HG02973 (cell line): Measurements from ENCODE around the gene ZSWIM7.
"Not testable (repeated sequence)": the region's sequence is repeated elsewhere in the genome, so short reads cannot be mapped to it uniquely, and the experiment has no call there.

Source experiments
- ATAC-seq: cut with Tn5 transposase; IDR thresholded peaks from one replicate; pipeline ENCODE4 v1.9.1; 2021; ENCODE audit warnings: moderate library complexity; ENCODE audit not compliant: unreplicated experiment

ZSWIM7 gene

GRCh38 chr17:15958484-15958854 lies 41.0 kb downstream of the ZSWIM7 start:
- ATAC-seq = no peak

- ATAC-seq = no peak
Measured at GRCh38 chr17:15957608-15958307, 41.7 kb downstream of the ZSWIM7 start.

GRCh38 chr17:15957206-15957605 lies 42.3 kb downstream of the ZSWIM7 start:
- ATAC-seq = no peak

GRCh38 chr17:15955793-15956541 lies 43.5 kb downstream of the ZSWIM7 start:
- no peak for ATAC-seq

DNA sequence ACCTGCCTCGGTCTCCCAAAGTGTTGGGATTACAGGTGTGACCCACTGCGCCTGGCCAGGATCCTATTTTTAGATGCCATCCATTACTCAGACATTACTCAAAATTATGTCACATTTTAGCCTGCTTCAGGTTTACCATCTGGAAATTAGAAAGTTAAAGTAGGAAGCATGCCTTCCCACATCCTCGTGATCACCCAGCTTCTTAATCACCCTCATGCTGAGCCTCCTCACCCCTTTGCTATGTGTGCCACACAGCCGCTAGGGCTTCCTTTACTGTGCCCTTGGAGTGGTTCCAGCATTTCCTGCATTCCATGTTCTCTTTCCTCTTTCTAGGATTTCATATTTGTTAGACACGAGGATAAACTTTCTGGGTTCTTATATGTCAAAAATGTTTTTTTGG lies 45.3 kb downstream of the ZSWIM7 start:
- ATAC-seq = no peak

GRCh38 chr17:15952916-15953790 lies 46.4 kb downstream of the ZSWIM7 start:
- no peak for ATAC-seq

DNA sequence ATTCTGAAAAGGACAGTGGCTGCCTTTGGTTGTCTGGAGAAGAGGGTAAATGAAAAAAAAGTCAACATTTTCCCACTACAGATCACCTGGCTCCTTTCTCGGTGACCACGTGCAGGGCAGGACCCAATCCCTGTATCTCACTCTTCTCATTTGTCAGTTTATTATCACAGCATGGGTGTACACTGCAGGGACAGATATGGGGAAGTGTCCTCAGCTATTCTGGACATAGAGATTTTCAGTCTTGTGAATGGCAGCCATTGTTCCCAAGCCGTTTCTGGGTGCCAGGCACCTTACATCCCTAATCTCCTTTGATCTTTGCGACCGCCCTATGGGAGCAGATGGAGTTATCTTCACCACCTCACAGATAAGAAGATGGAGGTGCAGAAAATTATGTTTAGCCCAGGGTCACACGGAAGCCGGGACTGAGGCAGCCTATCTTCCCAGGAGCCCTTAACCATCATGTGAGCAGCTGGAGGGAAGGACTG lies 47.4 kb downstream of the ZSWIM7 start:
- no peak for ATAC-seq

GRCh38 chr17:15951368-15952047 lies 48.0 kb downstream of the ZSWIM7 start:
- ATAC-seq = no peak

DNA sequence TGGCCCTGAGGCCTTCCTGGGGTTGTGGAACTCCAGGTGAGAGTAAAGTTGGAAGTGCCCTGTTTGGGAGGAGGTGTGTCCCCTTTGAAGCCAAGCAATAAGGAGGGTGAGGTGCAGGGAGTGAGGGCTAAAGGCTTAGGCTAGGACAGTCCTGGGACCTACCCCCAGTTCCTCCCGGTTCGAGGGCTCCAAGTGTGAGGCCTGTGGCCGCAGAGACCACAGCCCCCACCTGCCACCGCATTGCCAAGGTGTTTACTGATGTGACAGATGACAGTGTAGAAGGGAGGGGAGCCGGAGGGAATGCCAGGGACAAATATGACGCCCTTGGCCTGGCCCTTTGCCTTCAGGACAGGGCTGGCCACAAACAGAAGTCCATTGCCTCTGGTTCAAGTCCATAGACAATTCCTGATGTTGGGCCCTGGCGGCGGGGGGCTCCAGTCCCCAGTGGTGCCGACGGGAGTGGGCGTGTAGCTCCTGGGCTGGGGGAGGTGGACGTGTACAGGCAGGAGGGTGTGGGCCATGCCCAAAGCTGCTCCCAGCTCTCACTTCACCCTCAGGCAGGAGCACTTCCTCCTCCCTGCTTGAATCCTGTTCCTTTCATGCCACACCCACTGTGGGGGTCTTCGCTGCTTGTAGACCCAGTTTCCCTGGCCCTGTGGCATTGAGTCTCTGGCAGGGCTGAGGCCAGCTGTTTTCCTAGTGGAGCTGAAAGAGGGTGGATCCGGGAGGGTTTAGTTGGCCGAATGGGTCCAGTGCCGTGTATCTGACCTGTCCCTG lies 51.3 kb downstream of the ZSWIM7 start:
- ATAC-seq = no peak

DNA sequence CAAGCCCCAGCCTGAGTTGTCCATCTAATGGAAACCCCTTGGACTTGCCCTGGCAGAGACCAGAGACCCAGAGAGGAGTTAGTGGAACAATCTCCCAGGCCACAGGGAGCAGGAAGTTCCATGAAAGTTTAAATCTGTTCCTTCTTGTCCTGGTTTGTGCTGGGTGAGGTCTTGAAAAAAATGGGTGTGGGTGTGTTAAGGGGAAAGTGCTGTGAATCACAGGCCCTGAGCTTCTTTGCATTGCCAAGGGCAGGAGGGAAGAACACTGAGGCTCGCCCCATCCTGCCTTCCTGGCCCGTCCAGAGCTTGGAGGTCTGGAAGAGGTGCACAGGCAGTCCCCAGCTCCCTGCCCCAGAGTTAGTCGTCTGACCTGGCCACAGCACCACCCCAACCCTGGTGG lies 52.2 kb downstream of the ZSWIM7 start:
- ATAC-seq = no peak

DNA sequence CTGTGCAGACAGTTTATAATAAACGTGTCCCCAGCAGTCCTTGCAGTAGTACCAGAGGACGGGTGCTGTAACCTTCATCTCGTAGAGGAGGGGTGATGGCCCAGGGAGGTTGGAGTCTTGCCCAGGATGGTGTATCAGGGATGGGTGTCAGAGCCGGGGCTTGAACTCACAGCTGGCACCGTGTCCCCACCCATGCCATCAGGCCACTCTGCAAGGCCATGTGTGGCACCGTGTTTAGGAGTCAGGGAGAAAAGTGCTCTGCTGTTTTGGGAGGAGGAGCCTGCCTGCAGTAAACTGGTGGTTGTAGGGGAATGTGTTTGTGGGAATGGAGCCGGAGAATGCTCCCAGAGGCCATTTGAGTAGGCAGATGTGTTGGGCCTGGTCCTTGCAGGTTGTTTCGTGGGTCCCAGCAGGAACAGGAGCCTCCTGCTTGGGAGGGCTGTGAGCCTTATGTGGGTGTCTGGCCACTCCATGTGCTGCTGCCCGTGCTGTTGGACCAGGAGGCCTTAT lies 52.8 kb downstream of the ZSWIM7 start:
- no peak for ATAC-seq

DNA sequence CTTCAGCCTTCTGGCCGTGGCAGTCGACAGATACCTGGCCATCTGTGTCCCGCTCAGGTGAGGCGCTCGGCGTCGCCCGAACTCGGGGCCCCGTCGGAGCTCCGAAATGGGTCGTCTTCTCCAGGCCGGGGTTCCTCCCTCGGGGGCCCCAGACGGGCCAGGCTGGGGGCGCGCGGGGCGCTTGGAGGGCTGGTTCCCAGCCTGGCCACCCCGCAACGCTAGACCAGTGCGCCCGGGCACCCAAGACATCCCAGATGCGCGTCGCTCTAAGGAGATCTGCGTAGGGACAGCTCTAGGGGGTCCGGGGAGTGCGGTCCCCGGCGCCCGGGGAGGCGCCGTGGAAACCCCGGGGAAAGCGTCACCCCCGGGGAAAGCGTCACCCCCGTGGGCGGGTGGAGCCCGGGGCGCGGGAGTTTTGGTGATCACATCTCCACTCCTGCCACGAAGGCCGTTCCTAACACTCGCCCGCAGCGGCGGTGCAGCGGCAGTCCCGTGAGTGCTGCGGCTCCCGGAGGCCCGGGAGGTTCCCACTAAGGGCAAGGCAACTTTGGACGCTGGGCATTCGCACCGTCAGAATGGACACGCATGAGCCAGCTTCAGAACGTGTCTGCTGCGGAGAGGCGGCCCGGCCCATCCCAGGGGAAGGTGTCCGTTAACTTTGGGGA lies 53.8 kb downstream of the ZSWIM7 start:
- ATAC-seq = no peak

DNA sequence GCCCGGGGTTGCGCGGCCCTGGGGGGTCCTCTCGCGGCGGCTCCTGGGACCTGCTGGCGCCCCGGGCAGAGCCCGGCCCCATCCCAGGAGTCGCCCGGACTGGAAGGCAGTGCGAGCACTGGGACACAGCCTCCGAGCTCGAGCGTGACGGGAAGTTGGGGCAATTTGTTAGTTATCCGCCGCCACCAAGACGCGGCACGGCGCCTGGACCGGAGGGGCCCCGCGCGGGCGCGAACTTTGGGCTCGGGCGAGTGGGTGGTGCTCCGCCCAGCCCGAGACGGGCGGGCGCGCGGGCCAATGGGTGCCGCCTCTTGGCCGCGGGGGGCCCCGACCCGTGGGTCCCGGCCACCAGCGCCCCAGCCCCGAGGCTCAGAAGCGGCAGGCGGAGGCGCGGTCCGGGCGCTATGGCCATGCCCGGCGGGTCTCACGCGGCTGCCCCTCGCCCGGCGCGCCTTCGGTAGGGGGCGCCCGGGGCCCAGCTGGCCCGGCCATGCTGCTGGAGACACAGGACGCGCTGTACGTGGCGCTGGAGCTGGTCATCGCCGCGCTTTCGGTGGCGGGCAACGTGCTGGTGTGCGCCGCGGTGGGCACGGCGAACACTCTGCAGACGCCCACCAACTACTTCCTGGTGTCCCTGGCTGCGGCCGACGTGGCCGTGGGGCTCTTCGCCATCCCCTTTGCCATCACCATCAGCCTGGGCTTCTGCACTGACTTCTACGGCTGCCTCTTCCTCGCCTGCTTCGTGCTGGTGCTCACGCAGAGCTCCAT lies 54.6 kb downstream of the ZSWIM7 start, which contains the start of gene ADORA2B:
Gene ADORA2B (plus strand): TSS at position 372 of the 768 bp plus-strand sequence. CDS start 119 bp downstream, at position 491.
- no peak for ATAC-seq

DNA sequence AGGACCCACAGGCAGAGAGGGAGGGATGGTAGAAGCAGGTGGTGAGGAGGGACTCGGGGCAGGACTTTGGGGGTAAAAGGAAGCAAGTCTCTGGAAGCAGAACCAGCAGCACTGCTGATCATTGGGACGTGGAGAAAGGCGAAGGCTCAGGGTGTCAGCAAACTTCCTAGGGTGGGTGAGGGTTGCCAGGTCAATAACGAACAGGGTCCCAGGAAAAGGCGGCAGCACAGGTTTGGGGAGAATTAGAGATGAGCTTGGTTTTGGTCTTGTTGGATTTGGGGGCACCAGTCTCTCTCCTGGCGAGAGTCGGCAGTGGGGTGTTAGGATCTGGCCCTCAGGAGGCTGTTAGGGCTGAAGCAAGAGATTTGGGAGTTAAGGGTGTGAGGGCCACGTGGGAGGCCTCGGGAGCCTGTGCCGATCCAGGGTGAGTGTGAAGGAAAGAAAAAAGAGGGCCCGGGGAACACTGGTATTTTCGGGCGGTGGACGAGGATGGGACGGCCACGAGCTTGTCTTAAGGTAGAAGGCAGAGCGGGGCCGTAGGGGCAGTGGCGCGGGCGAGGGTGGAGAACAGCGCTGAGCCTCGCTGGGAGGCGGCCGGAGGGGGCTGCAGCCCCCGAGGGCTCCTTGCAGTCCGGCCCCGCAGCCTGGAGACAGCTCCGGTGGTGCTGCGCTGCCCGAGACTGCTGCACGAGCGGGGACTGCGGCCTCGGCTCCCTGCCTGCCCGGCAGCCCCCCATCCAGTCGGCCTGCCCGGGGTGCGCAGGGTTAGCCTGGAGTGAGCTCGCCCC lies 55.3 kb downstream of the ZSWIM7 start:
- no peak for ATAC-seq

DNA sequence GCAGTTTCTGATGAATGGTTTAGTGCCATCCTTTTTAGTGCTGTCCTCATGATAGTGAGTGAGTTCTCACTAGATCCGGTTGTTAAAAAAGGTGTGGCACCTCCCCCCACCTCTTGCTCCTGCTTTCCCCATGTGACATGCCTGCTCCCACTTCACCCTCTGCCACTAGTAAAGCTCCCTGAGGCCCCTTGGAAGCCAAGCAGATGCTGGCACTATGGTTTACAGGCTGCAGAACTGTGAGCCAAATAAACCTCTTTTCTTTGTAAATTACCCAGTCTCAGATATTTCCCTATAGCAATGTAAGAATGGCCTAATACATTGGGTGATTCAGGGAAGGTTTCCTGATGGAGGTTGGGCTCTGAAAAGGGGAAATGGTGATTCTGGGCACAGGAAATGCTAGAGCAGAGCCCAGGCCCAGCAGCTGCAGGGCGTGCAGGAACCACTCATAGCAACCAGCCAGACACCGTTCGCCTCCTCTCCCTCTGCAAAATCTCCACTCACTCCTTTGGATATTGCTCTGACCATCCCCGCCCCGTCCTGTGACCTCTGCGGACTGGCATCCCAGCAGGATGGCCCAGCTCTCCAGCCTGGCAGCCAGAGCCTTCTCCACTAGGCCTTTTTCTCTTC lies 57.2 kb downstream of the ZSWIM7 start:
- no peak for ATAC-seq

GRCh38 chr17:15941781-15942180 lies 57.7 kb downstream of the ZSWIM7 start:
- ATAC-seq = no peak

DNA sequence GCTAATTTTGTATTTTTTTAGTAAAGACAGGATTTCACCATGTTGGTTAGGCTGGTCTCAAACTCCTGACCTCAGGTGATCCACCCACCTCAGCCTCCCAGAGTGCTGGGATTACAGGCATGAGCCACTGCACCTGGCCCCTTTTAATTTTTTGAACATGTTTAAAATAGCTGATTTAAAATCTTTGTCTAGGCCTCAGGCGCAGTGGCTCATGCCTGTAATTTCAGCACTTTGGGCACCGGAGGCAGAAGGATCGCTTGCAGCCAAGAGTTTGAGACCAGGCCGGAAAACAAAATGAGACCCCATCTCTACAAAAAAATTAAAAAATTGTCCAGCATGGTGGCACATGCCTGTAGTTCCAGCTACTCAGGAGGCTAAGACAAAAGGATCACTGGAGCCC lies 63.0 kb downstream of the ZSWIM7 start:
- not testable (repeated sequence) for ATAC-seq
